Gastroesophageal sphincter (tissue), 4 donors: ENCODE data around the gene NRP2. TPM values are rescaled to one million over a fixed set of nuclear protein-coding genes. Genes with fewer than 3 reads are reported as not detected.

Experiments
- ATAC-seq: fragments of 150-250 bp; one replicate; pipeline ENCODE4 v1.9.1; 2016; ENCODE audit warnings: mild to moderate bottlenecking, moderate library complexity
- H3K27ac ChIP-seq, 4 donors: fragments of 200-600 bp; sonication (generic) in 3 of 4; 1 replicate in 3 of 4; 2 replicates in 1 of 4; pipeline ENCODE4 v1.5.1; 2016 to 2019
- H3K27me3 ChIP-seq: fragments of 200-600 bp; sonication (generic); one replicate; pipeline ENCODE4 v1.5.1; 2019
- H3K36me3 ChIP-seq, 2 donors: fragments of 200-600 bp; sonication (generic); one replicate each; pipeline ENCODE4 v1.5.1; 2019; ENCODE audit warnings: control low read depth in 1 of 2
- H3K4me1 ChIP-seq, 3 donors: fragments of 200-600 bp; sonication (generic); 1 replicate in 2 of 3; 2 replicates in 1 of 3; pipeline ENCODE4 v1.5.1; 2016 to 2019; ENCODE audit warnings: control low read depth in 2 of 3
- H3K4me3 ChIP-seq, 2 donors: fragments of 200-600 bp; sonication (generic); one replicate each; pipeline ENCODE4 v1.5.1; 2019; ENCODE audit warnings: mild to moderate bottlenecking in 1 of 2, moderate library complexity in 1 of 2
- H3K9me3 ChIP-seq, 3 donors: fragments of 200-600 bp; sonication (generic); one replicate each; pipeline ENCODE4 v1.5.1; 2017 to 2019; ENCODE audit warnings: control low read depth in 2 of 3
- EP300 ChIP-seq: sonication (generic); formaldehyde crosslinking; IDR thresholded peaks from one replicate; pipeline ENCODE4 v1.6.1; 2017; ENCODE audit warnings: antibody characterized with exemption, mild to moderate bottlenecking
- POLR2A ChIP-seq, 2 donors: fragments of 450-650 bp; IDR thresholded peaks; one replicate each; pipeline ENCODE4 v1.6.1; 2017; ENCODE audit warnings: antibody characterized with exemption in 2 of 2, mild to moderate bottlenecking in 2 of 2, moderate library complexity in 1 of 2
- POLR2AphosphoS5 ChIP-seq: sonication (generic); formaldehyde crosslinking; IDR thresholded peaks from one replicate; pipeline ENCODE4 v1.6.1; 2017; ENCODE audit warnings: antibody characterized with exemption
- WGBS, 2 donors: methylation state at CpG; one replicate each; pipeline ENCODE4 v1.1.5; 2018; ENCODE audit warnings: low coverage in 1 of 2; 5-methylcytosine and 5-hydroxymethylcytosine counted together
- total RNA-seq, 4 donors: library from RNA; depleted of rRNA; stranded (reverse); fragments of >200 nt; gene quantifications; one replicate each; pipeline ENCODE4 v1.1.0, GENCODE V29; 2016
- TF ChIP-seq, protein P1 (sequence below), 4 experiments: fragments of 200-600 bp in 2 of 4; fragments of 450-650 bp in 2 of 4; sonication (generic) in 1 of 4; IDR thresholded peaks; one replicate each; pipeline ENCODE4 v1.5.1; 2017 to 2019; ENCODE audit warnings: antibody characterized with exemption in 4 of 4, mild to moderate bottlenecking in 2 of 4, moderate library complexity in 2 of 4

The NRP2 gene
- total RNA-seq, 4 donors from 2014 or later = 278 to 466 (median 371) TPM

DNA sequence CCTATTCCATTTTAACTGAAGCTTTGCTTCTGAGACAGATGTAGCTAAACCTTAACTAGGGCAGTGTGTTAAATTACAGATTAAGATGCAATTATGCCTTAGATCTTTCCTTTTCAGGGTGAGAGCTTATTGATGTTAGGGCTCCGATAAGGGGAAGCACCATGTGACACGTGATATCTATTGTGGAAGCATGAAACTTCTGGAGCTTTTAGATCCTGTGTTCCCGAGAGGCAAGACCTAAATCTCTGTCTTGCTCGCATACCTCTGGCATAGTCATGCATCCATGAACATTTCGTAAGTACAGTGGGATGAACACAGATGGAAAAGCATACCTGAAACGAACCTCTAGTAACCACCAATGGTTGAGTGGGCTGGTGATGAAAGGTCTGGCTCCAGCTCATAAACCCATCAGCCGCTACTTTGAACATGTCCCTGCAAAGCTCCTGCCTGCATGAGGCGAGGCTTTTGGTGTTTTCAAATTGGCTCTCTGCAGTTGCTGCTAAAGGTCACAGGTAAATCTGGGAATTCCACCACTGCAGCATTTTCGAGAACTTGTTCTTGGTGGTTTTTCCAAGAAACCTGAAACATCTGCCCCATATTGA lies 3.7 kb upstream of the NRP2 start:
- peaks cover 0 to 33% (median 0%) of the 10 kb centered on the region in 3 donors for H3K4me1 ChIP-seq
- H3K4me3 ChIP-seq = no peak overlapping the region
- TF ChIP-seq EP300 (no peak), POLR2A (IDR thresholded peaks at IDR 0.05) (no peak)
- H3K36me3 ChIP-seq = no peaks in the 10 kb centered on the region
- no peak overlapping the region for H3K27ac ChIP-seq
- 81 to 84% methylated on average over 5 to 7 of the region's 9 CpGs for WGBS, 2 donors
- no peaks in the 10 kb centered on the region for H3K27me3 ChIP-seq
- no peaks in the 10 kb centered on the region for H3K9me3 ChIP-seq
- ATAC-seq = no peak

DNA sequence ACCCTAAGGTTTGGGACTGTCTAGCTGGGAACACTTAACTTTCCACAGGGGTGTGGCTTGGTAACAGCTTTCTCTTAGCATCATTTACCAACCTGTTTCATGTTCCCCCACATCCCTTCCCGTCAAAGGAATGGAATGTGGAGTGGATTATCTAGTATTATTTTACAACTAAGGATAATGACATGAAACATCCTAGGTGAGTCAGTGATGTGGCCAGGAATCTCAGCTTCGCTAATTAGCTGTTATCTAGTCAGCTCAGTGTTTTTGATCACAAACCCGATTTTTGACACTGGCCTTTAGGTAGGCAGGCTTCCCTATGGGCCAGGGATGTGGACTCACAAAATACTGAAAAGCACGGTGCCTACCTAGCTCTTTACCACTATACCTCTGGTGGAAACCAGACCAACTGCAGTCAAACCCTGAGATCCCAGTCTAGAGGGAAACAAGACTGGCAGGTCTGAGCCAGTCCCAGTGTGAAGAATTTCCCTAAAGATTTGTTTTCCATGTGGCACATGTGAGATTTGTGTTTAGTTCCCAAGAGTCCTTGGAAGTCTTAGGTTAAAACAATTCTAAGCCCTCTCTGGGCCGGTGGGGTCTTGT lies 2.8 kb upstream of the NRP2 start:
- no peak for TF ChIP-seq EP300
- no peak for TF ChIP-seq POLR2AphosphoS5
- no peak for TF ChIP-seq POLR2A (IDR thresholded peaks at IDR 0.05)
- TF ChIP-seq, protein P1, sequence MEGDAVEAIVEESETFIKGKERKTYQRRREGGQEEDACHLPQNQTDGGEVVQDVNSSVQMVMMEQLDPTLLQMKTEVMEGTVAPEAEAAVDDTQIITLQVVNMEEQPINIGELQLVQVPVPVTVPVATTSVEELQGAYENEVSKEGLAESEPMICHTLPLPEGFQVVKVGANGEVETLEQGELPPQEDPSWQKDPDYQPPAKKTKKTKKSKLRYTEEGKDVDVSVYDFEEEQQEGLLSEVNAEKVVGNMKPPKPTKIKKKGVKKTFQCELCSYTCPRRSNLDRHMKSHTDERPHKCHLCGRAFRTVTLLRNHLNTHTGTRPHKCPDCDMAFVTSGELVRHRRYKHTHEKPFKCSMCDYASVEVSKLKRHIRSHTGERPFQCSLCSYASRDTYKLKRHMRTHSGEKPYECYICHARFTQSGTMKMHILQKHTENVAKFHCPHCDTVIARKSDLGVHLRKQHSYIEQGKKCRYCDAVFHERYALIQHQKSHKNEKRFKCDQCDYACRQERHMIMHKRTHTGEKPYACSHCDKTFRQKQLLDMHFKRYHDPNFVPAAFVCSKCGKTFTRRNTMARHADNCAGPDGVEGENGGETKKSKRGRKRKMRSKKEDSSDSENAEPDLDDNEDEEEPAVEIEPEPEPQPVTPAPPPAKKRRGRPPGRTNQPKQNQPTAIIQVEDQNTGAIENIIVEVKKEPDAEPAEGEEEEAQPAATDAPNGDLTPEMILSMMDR (IDR thresholded peaks at IDR 0.05) = no peak
- Histone ChIP-seq H3K27ac (no peak overlapping the region), H3K4me3 (no peak overlapping the region), H3K4me1 (peaks cover 0 to 32% (median 0%) of the 10 kb centered on the region in 3 donors), H3K27me3 (no peaks in the 10 kb centered on the region), H3K9me3 (no peaks in the 10 kb centered on the region), H3K36me3 (no peaks in the 10 kb centered on the region)
- 56 to 63% methylated on average over 1 to 3 of the region's 5 CpGs for WGBS, 2 donors
- no peak for ATAC-seq

DNA sequence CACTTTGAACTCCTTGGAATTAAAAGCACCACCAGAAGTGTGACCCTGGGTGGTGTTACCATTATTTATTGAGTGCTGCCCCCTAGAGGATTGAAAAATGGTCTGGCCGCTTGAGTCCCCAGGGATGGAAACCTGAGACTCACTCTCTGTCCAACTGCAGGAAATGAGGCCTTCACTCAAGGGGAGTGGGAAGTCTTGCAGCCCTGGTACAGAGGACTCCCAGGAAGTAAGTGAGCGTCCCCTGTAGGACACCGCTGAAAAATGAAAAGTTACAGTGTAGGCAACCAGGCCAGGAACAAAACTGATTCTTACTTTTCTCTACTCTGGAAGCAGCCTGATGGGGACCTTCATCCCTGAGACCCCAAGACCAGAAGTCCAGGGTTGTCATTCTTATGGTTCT lies 2.2 kb upstream of the NRP2 start:
- WGBS, 2 donors = 30 to 76% methylated on average over 2 to 3 of the region's 3 CpGs
- peak overlapping the region in 2 of 4 donors; percentile 94 to 96 for H3K27ac ChIP-seq
- TF ChIP-seq POLR2AphosphoS5 (no peak), EP300 (no peak), POLR2A (IDR thresholded peaks at IDR 0.05) (no peak)
- TF ChIP-seq, protein P1 (IDR thresholded peaks at IDR 0.05) = peak; percentile 58 to 74 (median 68)

DNA sequence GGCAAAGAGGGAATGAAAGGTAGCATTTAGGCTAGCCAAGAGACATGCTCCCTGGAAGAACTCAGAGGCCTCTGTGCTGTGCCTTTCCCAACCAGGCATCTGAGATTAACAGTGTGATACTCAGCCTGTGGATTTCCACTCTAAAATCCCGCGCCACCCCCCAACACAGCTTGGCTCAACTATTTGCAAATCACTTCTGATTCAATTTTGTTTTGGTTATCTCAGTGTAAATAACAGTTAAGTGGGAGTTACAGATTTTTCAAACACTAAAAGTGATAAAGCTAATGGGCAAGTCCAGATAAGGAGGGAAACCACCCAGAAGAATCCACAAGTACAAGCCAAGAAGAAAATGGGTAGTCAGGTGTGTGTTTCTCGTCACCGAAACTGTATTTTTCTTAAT lies 1.4 kb upstream of the NRP2 start:
- Histone ChIP-seq H3K36me3 (no peaks in the 10 kb centered on the region), H3K4me1 (peaks cover 0 to 34% (median 0%) of the 10 kb centered on the region in 3 donors), H3K4me3 (no peak overlapping the region), H3K27me3 (no peaks in the 10 kb centered on the region), H3K9me3 (no peaks in the 10 kb centered on the region), H3K27ac (peak overlapping the region in 3 of 4 donors; percentile 41 to 96 (median 94))
- 60 to 66% methylated on average over 4 of the region's 4 CpGs for WGBS, 2 donors
- no peak for ATAC-seq
- TF ChIP-seq, protein P1 (IDR thresholded peaks at IDR 0.05) = no peak
- TF ChIP-seq POLR2AphosphoS5 (no peak), POLR2A (IDR thresholded peaks at IDR 0.05) (no peak), EP300 (no peak)

More for the DNA sequence above, 2.2 kb upstream of the NRP2 start:
- Histone ChIP-seq H3K36me3 (no peaks in the 10 kb centered on the region), H3K4me3 (no peak overlapping the region), H3K27me3 (no peaks in the 10 kb centered on the region), H3K9me3 (no peaks in the 10 kb centered on the region), H3K4me1 (peaks cover 0 to 35% (median 0%) of the 10 kb centered on the region in 3 donors)
- ATAC-seq = peak; percentile 20

DNA sequence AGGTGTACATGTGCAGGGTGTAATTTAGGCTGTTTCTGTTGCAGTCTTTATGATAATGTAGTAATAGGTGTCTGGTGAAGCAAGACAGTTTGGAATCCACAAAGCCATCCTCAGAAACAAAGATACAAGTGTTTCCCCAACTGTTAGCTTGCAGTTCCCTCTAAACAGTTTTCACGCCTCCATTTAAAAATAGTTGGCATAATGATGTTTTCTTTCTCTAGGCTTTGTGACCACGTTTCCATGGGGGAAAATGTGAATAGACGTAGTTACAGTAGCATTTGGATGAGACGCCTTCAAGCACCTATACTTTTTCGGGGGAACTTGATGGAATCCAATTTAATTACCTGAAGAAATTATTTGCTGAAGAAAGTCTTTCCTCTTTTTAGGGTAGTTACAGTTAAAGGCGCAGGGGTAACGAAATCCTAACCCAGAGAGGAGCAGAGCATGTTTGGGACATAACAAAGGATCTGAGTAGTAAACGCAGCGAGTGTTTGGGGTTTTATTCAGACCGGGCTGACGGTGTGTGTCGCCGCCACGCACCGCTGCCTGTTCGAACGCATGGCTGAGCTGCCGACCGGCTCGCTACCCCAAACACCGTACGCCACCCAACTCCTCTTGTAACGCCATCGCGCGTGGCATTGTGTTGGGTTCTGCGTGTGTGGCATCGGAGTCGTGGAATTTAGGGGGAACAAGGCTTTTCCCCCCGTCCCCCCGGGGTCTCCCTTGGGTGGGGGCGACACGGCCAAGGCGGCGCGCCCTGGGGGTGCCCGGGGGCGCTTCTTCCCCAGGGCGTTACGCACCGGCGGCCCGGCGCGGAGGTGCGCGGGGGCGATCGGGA lies 681 bp upstream of the NRP2 start:
- no peaks in the 10 kb centered on the region for H3K36me3 ChIP-seq
- TF ChIP-seq, protein P1 (IDR thresholded peaks at IDR 0.05) = no peak
- TF ChIP-seq POLR2AphosphoS5 (no peak), EP300 (no peak), POLR2A (IDR thresholded peaks at IDR 0.05) (no peak)
- H3K4me1 ChIP-seq = peaks cover 0 to 38% (median 0%) of the 10 kb centered on the region in 3 donors
- peak overlapping the region; percentile 67 to 96 (median 93) for H3K27ac ChIP-seq
- ATAC-seq = peak; percentile 5
- H3K27me3 ChIP-seq = no peaks in the 10 kb centered on the region
- no peaks in the 10 kb centered on the region for H3K9me3 ChIP-seq
- 15 to 22% methylated on average over 13 to 16 of the region's 49 CpGs for WGBS, 2 donors
- peak overlapping the region; percentile 92 to 99 for H3K4me3 ChIP-seq
